NCI-H128 (cell line): ENCODE data around the gene HTD2.

Experiments used
- DNase-seq: peaks from one replicate; lab custom pipeline; 2025; ENCODE audit not compliant: unreplicated experiment; lab: John Stamatoyannopoulos, UW

The HTD2 gene

DNA sequence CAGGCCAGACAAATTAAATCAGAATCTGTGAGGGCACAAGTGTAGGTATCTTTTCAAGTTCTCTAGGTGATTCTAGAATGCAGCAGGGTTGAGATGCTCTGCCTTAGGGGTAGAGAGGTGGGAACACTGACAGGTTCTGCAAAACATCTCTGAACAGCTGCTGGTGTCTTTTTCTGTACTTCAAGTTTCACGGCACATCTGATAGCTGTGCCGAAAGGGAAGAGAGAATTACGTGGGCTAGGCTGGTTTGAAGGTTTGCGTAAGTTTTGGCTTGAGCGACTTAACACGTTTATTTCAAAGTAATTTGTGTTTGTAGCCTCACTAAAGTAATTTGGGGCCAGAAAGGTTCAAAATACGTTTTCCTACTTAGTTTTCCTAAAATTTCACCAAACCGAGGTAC is 48.9 kb downstream of the HTD2 start:
- no peak for DNase-seq

DNA sequence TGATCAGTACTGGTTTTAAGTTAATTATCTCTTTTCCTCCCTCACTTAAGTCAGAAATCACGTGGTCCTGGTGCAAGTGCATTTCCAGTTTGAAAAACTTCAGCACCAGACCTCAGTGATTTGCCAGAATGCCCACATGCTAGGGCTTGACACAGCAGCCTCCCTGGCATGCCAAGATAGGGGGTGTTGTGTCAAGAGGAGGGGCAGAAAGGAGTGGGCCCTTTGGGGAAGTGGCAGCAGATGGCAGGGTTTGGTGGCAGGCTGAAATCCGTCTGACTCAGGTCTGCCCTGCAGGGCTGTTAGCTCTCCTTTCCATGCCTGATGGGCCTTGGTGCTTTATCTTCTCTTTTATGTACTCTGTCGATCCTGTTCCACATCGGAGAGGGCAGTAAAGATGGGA is 49.7 kb downstream of the HTD2 start:
- DNase-seq, result no peak

DNA sequence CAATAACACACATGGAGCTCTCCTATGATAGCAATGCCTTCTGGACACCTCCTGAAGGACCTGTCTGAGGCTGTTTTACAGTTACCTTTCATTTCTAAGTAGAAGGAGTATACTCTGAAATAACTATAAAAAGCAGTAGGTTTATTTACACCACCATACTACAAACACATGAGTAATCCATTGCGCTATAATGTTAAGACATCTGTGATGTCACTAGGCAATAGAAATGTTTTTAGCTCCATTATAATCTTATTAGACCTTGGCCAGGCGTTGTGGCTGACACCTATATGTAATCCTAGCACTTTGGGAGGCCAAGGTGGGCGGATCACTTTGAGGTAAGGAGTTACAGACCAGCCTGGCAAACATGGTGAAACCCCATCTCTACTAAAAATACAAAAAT is 51.1 kb downstream of the HTD2 start:
- DNase-seq, result no peak

DNA sequence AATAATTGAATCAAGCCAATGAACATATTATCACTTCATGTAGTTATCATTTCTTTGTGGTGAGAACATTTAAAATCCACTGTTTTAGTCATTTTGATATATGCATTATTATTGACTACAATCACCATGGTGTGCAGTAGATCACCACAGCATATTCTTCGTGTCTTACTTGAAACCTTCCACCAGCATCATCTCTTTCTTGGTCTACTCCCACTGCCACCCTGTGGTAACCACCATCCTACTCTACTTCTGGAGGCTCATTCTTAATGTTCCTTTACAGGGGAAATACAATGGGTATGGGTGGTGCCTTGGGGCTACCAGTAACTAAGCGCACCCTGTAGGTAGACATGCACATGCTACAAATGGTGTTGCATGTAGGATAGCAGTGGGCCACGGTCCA is 51.8 kb downstream of the HTD2 start:
- DNase-seq, result no peak

DNA sequence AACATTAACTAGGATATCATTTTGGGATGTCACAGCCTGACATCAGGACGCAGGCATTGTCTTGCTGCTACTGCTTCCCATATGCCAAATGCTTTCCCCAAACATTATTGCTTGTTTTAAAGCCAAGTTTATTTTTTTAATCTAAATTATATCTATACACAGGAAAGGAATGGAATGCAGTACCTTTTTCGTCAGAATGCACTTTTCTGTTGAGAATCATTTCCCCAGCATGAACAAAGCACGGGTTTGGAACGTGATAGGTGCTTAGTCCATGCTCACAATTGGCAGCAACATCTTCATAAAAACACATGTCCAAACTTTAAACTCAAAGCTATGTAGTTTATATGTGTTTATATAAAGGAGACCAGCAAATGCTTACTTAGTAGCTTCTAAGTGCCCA is 52.5 kb downstream of the HTD2 start:
- no peak for DNase-seq

DNA sequence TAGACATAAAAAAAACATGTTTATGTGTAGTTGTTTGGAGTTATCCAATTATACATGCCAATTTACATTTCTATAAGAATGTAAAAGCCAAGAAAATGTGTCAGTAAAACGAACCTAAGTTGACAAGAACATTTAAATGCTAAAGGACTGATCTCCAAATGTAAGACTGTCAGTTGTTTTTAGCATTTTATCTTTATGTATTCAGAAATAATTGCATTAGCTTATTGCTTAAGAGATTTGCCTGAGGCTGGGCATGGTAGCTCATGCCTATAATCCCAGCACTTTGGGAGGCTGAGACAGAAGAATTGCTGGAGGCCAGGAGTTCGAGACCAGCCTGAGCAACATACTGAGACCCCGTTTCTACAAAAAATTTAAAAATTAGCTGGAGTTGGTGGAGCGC is 53.3 kb downstream of the HTD2 start:
- DNase-seq, result no peak

DNA sequence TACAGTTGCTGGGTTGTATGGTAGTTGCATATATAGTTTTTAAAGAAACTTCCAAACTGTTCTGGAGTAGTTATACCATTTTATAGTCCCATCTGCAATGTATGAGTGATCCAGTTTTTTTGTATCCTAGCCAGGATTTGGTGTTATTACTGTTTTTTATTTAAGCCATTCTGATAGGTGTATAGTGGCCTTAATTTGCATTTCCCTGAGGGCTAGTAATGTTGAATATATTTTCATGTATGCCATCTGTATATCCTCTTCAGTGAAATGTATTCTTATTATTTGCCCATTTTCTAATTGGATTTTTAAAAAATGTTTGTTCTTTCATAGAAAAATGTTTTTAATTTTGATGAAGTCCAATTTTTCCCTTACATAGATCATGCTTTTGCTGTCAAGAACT is 55.5 kb downstream of the HTD2 start:
- DNase-seq, result no peak

DNA sequence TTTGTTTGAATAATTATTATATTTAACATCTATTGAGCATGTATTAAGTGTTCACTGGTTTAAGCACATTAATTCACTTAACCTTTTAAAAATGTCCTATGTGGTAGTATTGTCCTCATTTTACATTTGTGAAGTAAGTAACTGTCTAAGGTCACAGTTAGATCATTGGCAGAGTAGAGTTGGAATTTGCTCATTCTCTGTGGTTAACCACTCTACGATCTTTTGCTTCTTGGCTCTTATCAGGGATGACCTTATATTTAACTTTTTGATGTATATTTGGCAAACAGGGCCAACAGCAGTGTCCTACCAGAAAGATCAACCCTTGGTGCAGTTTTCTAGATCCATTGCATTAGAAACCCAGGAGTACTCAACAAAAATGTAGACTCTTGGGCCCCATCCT is 60.4 kb downstream of the HTD2 start:
- no peak for DNase-seq

DNA sequence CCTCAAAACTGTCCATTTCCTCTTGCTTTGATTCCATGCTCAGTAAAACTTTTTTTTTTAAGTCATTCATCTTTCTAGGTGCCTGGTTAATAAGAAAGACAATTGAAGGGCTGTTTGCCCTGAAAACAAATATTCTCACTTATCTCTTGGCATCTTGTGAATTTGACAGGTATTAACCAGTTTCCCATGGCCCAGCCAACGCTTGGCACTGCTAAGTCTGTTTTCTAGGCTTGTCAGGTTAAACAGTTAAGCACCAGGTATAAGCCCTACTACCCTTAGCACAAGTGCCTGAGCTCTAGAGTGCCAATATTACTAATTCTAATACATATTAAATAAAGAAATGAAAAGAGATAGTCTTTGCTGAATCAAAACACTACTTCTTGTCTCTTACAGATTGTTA is 62.7 kb downstream of the HTD2 start:
- no peak for DNase-seq
